OCI-LY3 (cell line): Measurements from ENCODE around the gene RPS6KC1.
A peak's percentile ranks its signal among the peaks of the same experiment; 100 is the strongest.

Source experiments
- H2AFZ ChIP-seq: fragments of 200-600, 300-600 bp; shearing (Covaris generic); 2 replicates; pipeline ENCODE4 v1.6.0; 2014; ENCODE audit warnings: antibody characterized with exemption, low read depth, low read length
- H3K27ac ChIP-seq: fragments of 200-600, 300-600 bp; sonication (generic); 2 replicates; pipeline ENCODE4 v1.5.1; 2014; ENCODE audit warnings: mild to moderate bottlenecking, low read length, moderate library complexity, mixed read lengths
- H3K27me3 ChIP-seq: fragments of 200-600, 300-600 bp; sonication (generic); 2 replicates; pipeline ENCODE4 v1.6.1; 2014; ENCODE audit warnings: low read depth, low read length, mixed read lengths
- H3K36me3 ChIP-seq: fragments of 200-600, 300-600 bp; sonication (generic); replicated peaks from 2 replicates; pipeline ENCODE3; 2014; ENCODE audit warnings: low read depth, low read length, mixed read lengths
- H3K4me1 ChIP-seq: fragments of 300-600, 200-600 bp; sonication (generic); 2 replicates; pipeline ENCODE4 v1.6.1; 2014; ENCODE audit warnings: low read length, mixed read lengths
- H3K4me2 ChIP-seq: fragments of 200-600, 300-600 bp; sonication (generic); 2 replicates; pipeline ENCODE4 v1.6.1; 2014; ENCODE audit warnings: low read length, mixed read lengths
- H3K4me3 ChIP-seq: fragments of 300-600, 200-600 bp; sonication (generic); 2 replicates; pipeline ENCODE4 v1.5.1; 2014; ENCODE audit warnings: antibody characterized with exemption, mild to moderate bottlenecking, low read length, moderate library complexity
- H3K79me2 ChIP-seq: fragments of 300-600, 200-600 bp; shearing (Covaris generic); 2 replicates; pipeline ENCODE4 v1.6.1; 2014; ENCODE audit warnings: mild to moderate bottlenecking, low read length, mixed read lengths
- H3K9ac ChIP-seq: fragments of 300-600, 200-600 bp; shearing (Covaris generic); 2 replicates; pipeline ENCODE4 v1.6.0; 2014; ENCODE audit warnings: mild to moderate bottlenecking, low read length, moderate library complexity
- H3K9me3 ChIP-seq: fragments of 200-600, 300-600 bp; shearing (Covaris generic); 2 replicates; pipeline ENCODE4 v1.6.1; 2014; ENCODE audit warnings: low read length, mixed read lengths; ENCODE audit not compliant: insufficient read depth
- H4K20me1 ChIP-seq: fragments of 200-600, 300-600 bp; sonication (generic); 2 replicates; pipeline ENCODE4 v1.6.1; 2016; ENCODE audit warnings: low read length, mixed read lengths; ENCODE audit not compliant: insufficient read depth
- CTCF ChIP-seq: fragments of 200-600, 300-600 bp; sonication (generic); IDR thresholded peaks from 2 replicates; pipeline ENCODE4 v1.5.1; 2014; ENCODE audit warnings: antibody characterized with exemption, low read length, low read depth
- EZH2phosphoT487 ChIP-seq: fragments of 200-600 bp; shearing (Covaris generic); IDR thresholded peaks from 2 replicates; pipeline ENCODE4 v1.6.1; 2018; ENCODE audit warnings: antibody characterized with exemption, mixed run types, low read depth

The RPS6KC1 gene

GRCh38 chr1:213242883-213243282 is 191.8 kb downstream of the RPS6KC1 start:
- H3K9ac ChIP-seq: no peak overlapping the region
- TF ChIP-seq CTCF: no peak
- TF ChIP-seq EZH2phosphoT487: no peak
- H3K9me3 ChIP-seq: no peaks in the 10 kb centered on the region
- H2AFZ ChIP-seq: no peak overlapping the region
- no peaks in the 10 kb centered on the region for H3K79me2 ChIP-seq
- H3K4me3 ChIP-seq: no peak overlapping the region
- no peak overlapping the region for H3K4me2 ChIP-seq
- no peaks in the 10 kb centered on the region for H3K4me1 ChIP-seq
- H4K20me1 ChIP-seq: no peaks in the 10 kb centered on the region
- no peak overlapping the region for H3K27ac ChIP-seq
- H3K27me3 ChIP-seq: no peaks in the 10 kb centered on the region
- H3K36me3 ChIP-seq: peaks cover 7% of the 10 kb centered on the region

GRCh38 chr1:213244664-213245091 is 193.6 kb downstream of the RPS6KC1 start:
- Histone ChIP-seq H4K20me1 (no peaks in the 10 kb centered on the region), H3K9ac (no peak overlapping the region), H3K4me1 (no peaks in the 10 kb centered on the region), H3K4me3 (no peak overlapping the region), H3K4me2 (no peak overlapping the region), H3K36me3 (peaks cover 12% of the 10 kb centered on the region), H3K9me3 (no peaks in the 10 kb centered on the region), H3K27me3 (no peaks in the 10 kb centered on the region), H3K79me2 (no peaks in the 10 kb centered on the region), H2AFZ (no peak overlapping the region), H3K27ac (no peak overlapping the region)
- TF ChIP-seq EZH2phosphoT487 (no peak), CTCF (peak; percentile 92)

- Histone ChIP-seq H3K27me3 (no peaks in the 10 kb centered on the region), H3K79me2 (no peaks in the 10 kb centered on the region), H3K4me3 (no peak overlapping the region), H4K20me1 (no peaks in the 10 kb centered on the region), H3K27ac (no peak overlapping the region), H3K4me2 (no peak overlapping the region), H3K4me1 (no peaks in the 10 kb centered on the region), H3K36me3 (peaks cover 12% of the 10 kb centered on the region), H3K9ac (no peak overlapping the region), H3K9me3 (no peaks in the 10 kb centered on the region), H2AFZ (no peak overlapping the region)
- TF ChIP-seq EZH2phosphoT487 (no peak), CTCF (no peak)
Observed at GRCh38 chr1:213245260-213245910, 194.3 kb downstream of the RPS6KC1 start.

- Histone ChIP-seq H3K4me3 (no peak overlapping the region), H3K79me2 (no peaks in the 10 kb centered on the region), H4K20me1 (no peaks in the 10 kb centered on the region), H3K9me3 (no peaks in the 10 kb centered on the region), H3K4me1 (no peaks in the 10 kb centered on the region), H3K36me3 (peaks cover 5% of the 10 kb centered on the region), H2AFZ (no peak overlapping the region), H3K9ac (no peak overlapping the region), H3K27me3 (no peaks in the 10 kb centered on the region), H3K27ac (no peak overlapping the region), H3K4me2 (no peak overlapping the region)
- TF ChIP-seq EZH2phosphoT487 (no peak), CTCF (no peak)
Observed at GRCh38 chr1:213247038-213247437, 196.0 kb downstream of the RPS6KC1 start.
